ENCODE data around the gene CNKSR3.

Gene CNKSR3

DNA sequence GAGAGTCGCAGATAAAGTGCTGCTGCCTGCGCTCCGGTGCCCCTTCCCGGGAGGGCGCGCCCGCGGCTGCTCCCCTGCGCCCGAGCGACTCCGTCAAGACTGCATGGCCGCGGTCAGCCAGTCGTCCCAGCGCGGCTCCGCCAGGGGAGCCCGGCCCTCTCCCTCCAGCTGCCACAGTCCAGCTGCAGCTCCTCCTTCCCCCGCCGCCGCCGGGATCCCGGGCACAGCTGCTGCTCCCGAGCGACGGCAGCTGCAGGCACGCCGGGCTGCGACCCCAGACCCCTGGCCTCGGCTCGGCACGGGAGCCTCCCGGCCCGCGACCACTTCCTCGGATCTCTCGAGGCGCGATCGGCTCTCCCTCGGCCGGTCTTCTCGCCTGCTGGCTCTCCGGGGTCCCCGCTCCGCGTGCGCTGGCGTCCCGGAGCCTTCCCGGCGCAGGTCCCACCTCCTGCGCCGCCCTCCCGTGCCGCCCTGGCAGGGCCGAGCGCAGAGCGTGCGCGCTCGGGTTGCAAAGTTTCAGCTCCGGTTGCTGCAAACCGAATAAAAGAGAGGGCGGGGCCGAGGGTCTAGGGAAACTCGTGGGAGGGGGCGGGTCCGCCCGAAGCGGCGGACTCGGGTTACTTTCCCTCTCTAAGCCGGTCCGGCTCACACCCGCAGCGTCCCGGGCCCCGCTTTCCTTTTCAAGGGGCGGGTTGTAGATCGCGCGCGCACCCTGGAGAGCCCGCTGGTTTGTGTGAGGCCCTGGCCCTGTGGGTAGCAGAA is at the start of gene CNKSR3:
Gene CNKSR3, minus strand, starts transcription at position 542 of the 762 bp plus-strand sequence. CDS start 571 bp downstream, outside the sequence.
- DNase-seq, result peak; percentile 96

DNA sequence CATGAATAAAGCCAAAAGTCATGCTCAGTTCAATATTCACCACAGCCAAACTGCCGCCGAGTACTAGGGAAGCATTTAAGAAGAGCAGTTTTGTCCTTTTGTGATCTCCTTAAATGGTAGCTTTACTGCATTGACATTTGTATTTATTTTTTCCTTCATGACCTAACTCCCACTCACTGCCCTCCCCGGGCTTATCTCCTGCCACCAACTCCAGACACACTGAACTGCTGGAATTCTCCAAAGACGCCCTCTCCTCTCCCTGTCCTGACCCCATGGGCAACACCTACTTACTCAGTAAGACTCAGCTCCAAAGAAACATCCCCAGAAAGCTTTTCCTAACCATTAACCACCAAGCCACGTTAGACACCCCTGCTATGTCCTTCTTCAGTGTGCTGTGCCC is 48.5 kb upstream of the CNKSR3 start:
- DNase-seq, result no peak

DNA sequence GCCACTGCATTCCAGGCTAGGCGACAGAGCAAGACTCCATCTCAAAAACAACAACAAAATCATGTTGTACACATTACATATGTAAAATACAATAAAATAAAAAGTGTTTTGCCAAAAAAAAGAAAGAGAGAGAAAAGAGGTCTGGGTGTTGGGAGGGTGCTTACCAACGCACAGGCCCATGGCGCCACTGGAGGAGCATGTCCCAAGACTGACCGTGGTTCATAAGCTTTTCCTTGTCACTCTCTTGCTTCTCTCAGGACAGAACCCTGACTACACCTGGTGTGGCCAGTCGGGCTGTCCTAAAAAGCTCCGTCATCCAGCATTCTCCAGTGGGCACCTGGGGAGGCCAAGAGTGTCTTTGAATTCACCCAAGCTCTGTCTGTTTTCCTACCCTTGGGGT is 48.0 kb upstream of the CNKSR3 start:
- no peak for DNase-seq

DNA sequence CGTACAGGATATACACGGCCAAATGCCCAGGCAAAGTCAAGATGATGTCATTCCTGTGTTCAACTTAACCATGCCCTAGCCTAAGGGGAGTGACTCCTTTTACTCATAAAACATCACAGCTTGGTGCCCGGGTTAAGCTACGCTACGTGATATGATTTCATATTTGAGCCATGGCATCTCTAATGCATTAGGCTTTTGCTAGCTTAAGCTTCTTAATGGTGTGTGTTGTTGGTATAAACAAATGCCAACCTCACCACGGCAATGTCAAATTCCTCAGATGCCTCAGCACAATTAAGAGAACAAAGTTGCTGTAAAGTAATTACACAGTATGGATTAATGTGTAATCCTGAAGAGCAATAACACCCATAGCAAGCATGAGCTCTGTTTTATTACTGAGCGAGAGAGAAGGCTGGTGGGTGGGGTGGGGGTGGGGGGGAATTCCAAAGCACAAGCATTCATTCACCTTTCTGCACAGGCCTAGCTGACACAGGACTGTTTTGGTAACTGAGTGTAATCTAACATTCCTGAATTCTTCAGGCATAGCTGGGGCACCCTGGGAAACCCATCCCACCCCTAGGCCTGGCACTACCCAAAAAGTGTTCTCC is 44.7 kb upstream of the CNKSR3 start:
- no peak for DNase-seq

DNA sequence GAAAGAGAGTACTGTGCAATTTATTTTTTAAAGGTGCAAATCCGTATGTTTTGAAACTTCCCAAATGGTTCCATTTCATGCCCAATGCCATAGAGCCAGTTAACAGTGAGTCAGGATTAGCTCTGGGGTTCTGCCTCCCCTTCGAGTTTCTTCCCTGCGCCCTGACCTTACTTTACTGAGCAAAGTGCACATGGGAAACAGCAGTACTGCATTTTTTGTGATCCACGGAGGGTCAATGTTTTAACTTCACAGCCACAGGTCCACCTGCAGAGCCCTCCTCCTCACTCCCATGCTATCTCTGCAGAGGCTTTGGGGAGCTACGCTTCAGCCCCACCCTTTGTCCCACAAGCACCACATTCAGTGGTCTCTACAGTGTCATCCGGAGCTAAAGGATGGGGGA is 44.0 kb upstream of the CNKSR3 start:
- no peak for DNase-seq

DNA sequence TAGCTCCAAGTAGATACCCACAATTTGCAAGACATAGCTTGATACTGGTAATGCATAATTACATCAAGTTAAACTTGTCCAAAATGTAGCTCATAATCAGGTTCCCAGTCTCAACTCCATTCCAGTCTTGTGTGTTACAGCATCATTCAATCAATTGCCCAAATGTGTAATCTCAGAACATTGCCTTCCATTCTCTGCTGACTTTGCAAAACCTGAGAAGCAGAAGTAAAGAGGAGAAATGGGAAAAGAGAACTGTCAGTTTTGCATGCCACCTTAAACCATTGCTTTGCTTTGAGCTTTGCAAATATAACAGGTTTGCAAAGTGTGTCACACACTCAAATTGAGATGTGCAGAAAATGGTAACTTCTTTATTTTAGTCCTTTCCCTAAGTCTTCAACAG is 40.3 kb upstream of the CNKSR3 start:
- no peak for DNase-seq

DNA sequence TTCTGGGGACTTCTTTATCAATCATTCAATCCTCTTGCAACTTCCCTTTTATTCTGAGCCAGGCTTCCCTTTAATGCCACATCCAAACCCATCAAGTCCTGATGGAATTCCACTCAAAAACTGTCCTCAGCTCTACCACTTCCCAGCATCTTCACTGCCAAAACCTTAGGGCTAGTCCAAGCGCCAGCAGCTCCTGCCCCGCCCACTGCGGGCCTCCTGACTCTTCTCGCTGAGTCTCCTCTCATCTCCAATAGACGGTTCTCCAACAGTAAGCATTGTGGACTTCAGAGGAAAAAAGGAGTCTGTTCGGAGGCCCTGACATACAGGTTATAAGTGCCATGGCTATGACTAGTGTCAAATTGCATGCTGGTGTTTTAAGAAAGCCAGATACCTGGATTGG is 38.7 kb upstream of the CNKSR3 start:
- no peak for DNase-seq

DNA sequence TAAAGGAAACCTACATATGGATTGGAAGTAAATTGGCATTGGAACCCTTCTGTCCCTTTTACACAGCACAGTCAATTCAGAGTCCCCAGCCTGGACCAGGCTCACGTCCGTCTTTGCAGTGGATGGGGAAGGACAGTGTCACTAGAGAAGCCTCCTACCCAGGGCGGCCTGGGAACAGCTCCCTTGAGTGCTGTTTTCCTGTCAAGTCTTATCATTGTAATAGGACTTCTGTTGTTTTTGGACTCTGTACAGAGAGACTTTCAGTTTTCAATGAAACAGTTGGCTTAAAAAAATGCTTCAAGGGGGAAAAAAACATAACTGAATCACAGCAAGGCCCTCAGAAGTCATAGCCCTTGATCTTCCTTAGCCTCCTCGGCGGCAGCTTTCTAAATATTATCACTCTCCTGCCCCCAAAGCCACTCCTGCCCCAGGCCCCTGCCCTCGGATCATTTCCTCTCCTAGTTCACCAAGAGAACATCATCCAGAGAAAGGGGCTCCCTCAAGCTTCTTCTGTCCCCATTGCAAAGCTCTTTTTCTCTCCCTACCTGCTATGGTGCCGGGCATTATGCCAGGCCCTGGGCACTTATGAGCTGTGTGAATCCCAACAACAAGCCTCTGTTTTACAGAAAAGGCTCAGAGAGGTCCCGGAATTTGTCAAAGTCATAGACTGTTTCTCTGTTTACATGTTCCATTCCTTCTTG is 37.8 kb upstream of the CNKSR3 start:
- peak; percentile 6 for DNase-seq

DNA sequence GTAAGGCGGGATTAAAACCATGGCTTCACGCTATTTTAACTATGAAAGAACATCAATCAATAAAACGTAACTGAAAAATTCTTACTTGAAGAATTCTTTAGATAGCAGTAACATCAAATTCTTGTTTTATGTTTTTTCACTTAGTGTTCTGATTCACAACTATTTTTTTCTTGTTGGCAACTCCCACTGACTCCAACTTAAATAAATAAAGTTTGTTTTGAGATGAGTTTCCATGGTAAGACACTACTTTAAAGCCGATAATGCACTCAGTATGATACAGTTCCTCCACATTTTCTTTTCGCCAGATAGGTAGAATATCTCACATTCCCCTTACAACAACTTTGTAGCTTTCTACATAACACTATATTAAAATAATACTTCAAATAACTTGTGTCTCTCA is 33.1 kb upstream of the CNKSR3 start:
- DNase-seq, result peak; percentile 17

DNA sequence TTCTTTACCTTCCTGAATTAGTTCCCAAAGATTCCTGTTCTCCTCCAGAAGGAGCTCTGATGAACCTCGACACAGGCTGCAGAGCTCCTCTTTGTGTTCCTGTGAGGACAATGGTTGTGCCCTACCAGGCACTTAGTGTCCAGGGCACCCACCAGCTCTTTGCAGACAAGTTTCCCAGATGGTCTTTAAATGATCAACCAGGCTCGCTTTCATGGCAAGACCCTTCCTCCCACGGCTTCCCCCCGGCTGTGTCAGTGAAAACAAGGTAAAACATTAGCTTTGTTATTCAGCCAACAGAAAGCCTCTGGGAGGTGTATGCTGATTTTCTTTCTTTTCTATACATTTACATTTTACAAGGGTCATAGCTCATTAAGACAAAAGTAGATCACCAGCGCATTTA is 32.3 kb upstream of the CNKSR3 start:
- no peak for DNase-seq

DNA sequence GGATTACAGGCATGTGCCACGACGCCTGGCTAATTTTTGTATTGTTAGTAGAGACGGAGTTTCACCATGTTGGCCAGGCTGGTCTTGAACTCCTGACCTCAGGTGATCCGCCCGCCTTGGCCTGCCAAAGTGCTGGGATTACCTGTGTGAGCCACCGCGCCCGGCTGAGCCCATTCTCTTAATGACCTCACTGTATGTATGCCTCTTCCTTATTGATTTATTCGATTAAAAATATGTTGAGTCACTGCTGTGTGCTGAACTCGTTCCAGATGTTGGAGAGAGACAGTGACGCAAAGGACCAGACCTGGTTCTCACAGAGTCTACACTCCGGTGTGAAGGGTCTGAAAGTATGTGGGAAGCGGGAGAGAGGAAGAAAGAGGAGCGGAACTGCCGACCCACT is 31.4 kb upstream of the CNKSR3 start:
- peak; percentile 50 for DNase-seq

DNA sequence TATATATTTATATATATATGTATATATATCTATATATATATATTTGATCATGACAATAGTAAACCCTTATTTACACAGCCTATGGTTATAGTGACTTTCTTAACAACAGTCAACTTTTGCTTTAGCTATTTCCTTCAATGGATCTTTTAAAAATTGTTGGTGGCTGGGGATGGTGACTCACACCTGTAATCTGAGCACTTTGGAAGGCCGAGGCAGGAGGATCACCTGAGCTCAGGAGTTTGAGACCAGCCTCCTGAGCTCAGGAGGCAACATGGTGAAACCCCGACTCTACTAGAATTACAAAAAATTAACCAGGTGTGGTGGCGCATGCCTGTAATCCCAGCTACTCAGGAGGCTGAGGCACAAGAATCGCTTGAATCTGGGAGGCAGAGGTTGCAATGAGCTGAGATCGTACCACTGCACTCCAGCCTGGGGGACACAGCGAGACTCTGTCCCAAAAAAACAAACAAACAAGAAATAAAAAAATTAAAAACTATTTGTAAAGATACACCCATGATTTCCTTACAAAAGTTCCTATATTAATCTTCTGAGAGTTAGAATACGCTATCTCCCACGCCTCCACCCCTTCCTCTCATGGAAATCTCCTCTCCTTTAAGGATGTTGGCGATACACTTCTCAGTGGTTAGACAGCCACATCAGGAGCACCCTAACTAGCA is 29.2 kb upstream of the CNKSR3 start:
- no peak for DNase-seq

DNA sequence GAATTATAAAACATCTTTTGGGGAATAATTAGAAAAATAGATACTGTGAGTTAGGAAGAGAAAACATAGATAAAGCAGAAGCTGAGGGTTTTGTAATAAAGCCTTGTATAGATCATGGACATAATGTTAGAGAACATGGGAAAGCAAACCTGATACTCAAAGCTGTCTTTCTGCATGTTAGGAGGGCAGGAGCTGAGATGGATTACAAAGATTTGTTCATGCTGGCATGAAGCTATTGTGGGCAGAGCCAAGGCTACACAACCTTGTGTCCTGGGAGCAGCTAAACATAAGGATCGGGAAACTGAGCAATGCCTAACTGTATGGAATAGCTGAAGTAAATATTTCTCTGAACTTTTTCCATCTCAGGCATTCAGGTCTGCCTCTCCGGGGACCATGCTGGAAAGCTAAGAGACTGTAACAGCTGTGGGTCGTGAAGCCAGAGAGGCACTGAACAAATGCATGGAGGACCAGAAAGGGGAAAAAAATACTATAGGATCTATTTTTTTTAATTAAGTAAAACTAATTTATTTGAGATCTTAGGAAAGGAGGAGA is 28.2 kb upstream of the CNKSR3 start:
- no peak for DNase-seq

DNA sequence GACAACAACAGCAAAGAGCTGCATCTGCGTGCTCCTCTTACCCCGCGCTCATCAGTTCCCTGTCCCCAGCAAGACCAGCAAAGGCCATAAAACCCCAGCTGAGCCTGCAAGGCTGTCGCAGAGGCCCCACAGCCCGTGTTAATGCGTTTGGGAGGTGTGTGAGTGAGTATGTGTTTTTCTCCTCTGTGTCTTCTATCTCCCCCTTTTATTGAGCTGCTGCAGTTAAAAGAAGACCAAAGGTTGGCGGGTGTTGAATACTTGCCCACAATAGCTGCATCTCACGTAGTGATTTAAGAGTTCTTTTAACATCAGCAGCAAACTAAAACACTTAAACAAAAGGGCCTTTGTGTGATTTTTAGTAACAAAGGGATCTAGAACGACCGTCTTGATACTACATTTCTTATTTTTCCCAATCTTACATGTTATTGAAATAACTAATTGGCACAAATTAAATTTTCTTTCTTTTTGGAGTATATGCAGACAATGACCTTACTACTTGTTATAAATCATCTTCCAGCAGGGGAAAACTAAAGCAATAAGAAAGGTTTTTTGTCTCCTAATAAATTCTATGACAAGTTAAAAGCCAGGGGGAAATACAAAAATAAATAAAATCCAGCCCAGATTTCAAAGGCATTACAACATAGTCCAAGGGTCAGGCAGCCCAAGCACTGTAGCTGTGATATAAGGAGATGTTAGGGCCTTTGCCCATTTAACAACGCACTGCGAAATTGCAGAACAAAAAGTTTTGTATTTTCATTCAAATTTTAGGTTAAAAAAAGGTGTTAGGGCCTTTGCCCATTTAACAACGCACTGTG is 27.2 kb upstream of the CNKSR3 start:
- no peak for DNase-seq

DNA sequence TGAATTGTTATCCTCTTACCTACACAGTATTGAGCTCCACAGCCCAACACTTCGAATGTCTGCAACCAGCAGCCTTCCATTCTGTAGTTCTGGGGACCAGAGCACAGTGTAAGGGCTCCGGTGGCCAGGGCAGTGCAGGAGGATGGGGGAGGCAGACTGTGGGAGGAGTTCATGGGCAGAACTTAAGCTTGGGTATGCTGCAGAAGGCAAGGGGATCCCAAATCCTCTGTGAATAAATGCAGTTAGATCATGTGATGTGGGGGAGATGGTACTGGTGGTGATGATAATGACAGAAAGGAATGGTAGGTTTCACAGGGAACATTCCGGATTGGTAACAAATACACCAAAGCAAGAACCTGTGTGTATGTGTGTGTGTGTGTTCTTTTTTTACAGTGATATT is 26.5 kb upstream of the CNKSR3 start:
- no peak for DNase-seq

DNA sequence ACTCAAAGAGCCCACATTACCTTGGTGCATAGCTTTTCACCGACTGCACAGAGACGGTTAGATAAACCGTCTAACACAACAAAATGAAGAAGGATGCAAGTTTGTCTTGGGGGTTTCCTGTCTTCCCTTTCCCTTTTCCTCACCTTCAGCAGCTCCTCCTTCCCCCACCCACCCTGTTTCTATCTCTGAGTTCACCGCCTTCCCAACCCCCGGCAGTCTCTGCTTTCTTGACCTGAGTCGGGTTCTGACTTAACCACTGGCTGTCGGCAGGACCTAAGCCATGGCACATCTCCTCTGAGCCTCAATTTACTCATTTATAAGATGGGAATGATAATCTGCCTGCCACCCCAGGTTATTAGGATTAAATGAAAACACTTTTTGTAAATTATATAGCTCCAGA is 25.8 kb upstream of the CNKSR3 start:
- no peak for DNase-seq

DNA sequence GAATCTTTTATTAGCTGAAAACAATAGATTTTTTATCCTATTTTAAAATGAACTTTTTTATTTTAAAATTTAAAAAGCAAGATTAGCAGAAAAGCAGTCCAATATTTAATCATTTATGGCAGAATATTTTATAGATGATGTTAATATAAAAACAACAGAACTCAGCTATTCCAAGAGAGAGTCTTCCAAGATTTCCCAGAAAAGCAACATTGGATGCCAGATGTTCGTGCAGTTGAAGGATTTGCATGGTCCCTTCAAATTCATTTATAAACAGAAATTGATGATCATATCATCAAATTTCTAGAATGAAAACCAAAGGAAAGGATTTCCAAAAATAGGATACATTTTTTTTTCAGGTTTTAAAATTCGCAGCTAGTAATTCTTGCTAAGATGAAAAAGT is 25.4 kb upstream of the CNKSR3 start:
- no peak for DNase-seq

DNA sequence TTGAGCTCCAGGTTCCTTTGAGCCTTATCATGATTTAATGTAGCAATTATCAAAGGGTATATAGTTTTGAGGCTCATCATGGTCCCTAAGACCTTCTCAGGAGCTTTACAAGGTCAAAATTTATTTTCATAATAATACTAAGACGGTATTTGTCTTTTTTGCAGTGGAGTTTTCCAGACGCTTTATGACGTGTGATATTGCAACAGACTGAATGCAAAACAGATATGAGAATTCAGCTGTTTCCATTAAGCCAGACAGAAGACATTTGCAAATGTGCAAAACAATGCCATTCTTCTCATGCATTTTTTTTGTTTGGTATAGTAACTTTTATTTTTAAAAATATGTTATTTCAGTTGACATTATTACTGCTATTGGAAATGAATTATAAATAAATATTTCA is 24.7 kb upstream of the CNKSR3 start:
- DNase-seq, result no peak

DNA sequence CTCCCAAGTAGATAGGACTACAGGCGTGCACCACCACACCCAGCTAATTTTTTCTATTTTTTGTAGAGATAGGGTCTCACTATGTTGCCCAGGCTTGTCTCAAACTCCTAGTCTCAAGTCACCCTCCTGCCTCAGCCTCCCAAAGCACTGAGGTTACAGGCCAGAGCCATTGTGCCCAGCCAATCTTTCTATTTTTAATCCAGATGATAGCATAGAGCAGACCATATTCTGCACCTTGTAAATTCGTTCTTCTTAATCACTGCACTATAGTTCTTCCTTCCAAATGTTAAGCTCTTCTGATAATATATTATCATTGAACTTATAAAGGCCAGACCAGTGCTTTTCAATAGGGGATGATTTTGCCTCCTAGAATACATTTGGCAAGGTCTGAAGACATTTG is 24.0 kb upstream of the CNKSR3 start:
- no peak for DNase-seq

DNA sequence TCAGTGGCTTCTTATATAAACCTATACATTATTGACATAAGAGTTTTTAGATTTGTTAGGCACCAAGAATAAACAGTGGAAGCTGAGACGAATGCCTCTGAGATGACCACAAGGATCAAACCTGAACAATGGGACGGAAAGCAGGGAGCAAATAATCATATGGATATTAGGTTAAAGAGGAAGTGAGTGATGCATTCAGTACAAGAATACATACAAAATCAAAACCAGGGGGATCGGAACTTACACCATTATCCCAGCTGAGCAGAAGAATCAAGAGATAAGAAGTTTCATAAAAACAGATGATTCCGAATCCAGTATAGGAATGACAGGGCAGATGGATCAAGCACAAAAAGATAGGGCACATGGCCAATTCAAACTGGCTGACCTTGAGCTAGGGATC is 21.9 kb upstream of the CNKSR3 start:
- DNase-seq, result no peak

DNA sequence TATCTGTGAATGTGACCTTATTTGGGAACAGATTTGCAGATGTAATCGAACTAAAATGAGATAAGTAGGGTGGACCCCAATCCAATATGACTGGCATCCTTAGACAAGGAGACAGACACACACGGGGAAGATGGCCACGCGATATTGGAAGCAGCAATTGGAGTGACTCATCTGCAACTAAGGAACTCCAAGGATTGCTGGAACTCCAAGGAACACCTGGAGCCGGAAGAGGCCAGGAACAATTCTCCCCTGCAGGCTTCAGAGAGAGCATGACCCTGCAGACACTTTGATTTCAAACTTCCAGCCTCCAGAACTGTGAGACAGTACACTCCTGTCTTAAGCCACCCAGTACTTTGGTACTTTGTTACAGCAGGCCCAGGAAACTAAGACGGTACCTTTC is 19.5 kb upstream of the CNKSR3 start:
- no peak for DNase-seq

DNA sequence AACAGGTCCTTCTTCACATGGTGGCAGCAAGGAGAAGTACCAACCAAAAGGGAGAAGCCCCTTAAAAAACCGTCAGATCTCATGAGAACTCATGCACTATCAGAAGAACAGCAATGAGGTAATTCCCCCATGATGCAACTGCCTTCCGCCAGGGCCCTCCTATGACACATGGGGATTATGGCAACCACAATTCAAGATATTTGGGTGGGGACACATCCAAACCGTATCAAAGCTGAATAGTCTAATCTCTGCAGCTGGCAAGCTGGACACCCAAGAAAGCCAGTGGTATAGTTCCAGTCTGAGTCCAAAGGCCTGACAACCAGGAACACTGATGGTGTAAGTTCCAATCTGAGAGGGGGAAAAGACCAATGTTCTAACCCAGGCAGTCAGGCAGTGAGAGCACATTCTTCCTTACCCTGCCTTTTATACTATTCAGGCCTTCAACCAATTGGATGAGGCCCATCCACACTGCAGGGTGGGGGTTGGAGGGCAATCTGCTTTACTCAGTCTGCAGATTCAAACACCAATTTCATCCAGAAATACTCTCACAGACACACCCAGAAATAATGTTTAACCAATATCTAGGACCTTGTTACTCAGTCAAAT is 17.9 kb upstream of the CNKSR3 start:
- DNase-seq, result no peak
